GM23338 (cell line): ENCODE results near the gene CEBPZOS. TPM values are rescaled to one million over a fixed set of nuclear protein-coding genes. Genes with fewer than 3 reads are reported as not detected.

Source experiments
- ATAC-seq: fragments of 200-7000 bp; cut with Tn5 transposase; 3 replicates; pipeline ENCODE4 v1.9.1; 2020
- DNase-seq: peaks from one replicate; pipeline ENCODE4 v3.0.0-alpha.2; 2015; ENCODE audit warnings: low spot score
- H2AFZ ChIP-seq: fragments of 200-600 bp; sonication (generic); 2 replicates; pipeline ENCODE4 v1.8.0; 2016; ENCODE audit warnings: antibody characterized with exemption, mild to moderate bottlenecking, moderate library complexity
- H3F3A ChIP-seq: fragments of 200-600 bp; sonication (generic); replicated peaks from 2 replicates; pipeline ENCODE4 v1.8.0; 2017; ENCODE audit warnings: antibody characterized with exemption, mixed run types, low read depth
- H3K27ac ChIP-seq: fragments of 200-600 bp; sonication (generic); 2 replicates; pipeline ENCODE4 v1.6.1; 2016; ENCODE audit warnings: low read depth
- H3K27me3 ChIP-seq: fragments of 200-600 bp; sonication (generic); 2 replicates; pipeline ENCODE4 v1.8.0; 2016; ENCODE audit warnings: mild to moderate bottlenecking, mixed run types, moderate library complexity; ENCODE audit not compliant: insufficient read depth
- H3K36me3 ChIP-seq: fragments of 200-600 bp; sonication (generic); 2 replicates; pipeline ENCODE4 v1.8.0; 2016; ENCODE audit warnings: mild to moderate bottlenecking; ENCODE audit not compliant: insufficient read depth
- H3K4me1 ChIP-seq: fragments of 200-600 bp; sonication (generic); 2 replicates; pipeline ENCODE4 v1.8.0; 2016; ENCODE audit warnings: mild to moderate bottlenecking, moderate library complexity; ENCODE audit not compliant: insufficient read depth
- H3K4me2 ChIP-seq: fragments of 200-600 bp; sonication (generic); 2 replicates; pipeline ENCODE4 v1.7.1; 2017; ENCODE audit warnings: mixed run types
- H3K4me3 ChIP-seq: fragments of 200-600 bp; sonication (generic); 2 replicates; pipeline ENCODE4 v1.6.1; 2016; ENCODE audit warnings: mixed run types
- H3K79me2 ChIP-seq: fragments of 200-600 bp; sonication (generic); replicated peaks from 2 replicates; pipeline ENCODE4 v1.8.0; 2017; ENCODE audit warnings: mild to moderate bottlenecking; ENCODE audit not compliant: insufficient read depth
- H3K9me2 ChIP-seq: fragments of 200-600 bp; sonication (generic); 2 replicates; pipeline ENCODE4 v1.8.0; 2017; ENCODE audit not compliant: insufficient read depth
- H4K20me1 ChIP-seq: fragments of 200-600 bp; sonication (generic); replicated peaks from 2 replicates; pipeline ENCODE4 v1.8.0; 2017; ENCODE audit warnings: mild to moderate bottlenecking; ENCODE audit not compliant: insufficient read depth
- H3K27ac Mint-ChIP-seq: 2 replicates; pipeline ENCODE4 v1.8.0; 2020; ENCODE audit warnings: inconsistent platforms, mild to moderate bottlenecking, moderate library complexity, mixed read lengths
- H3K27me3 Mint-ChIP-seq: 3 replicates; pipeline ENCODE4 v1.8.0; 2022; ENCODE audit warnings: low read depth, mild to moderate bottlenecking, moderate library complexity, mixed read lengths, inconsistent platforms; ENCODE audit not compliant: insufficient read depth, poor library complexity
- H3K36me3 Mint-ChIP-seq: 3 replicates; pipeline ENCODE4 v1.8.0; 2021; ENCODE audit warnings: low read depth, mild to moderate bottlenecking, inconsistent platforms, moderate library complexity, mixed read lengths
- H3K4me1 Mint-ChIP-seq: 3 replicates; pipeline ENCODE4 v1.8.0; 2020; ENCODE audit warnings: mild to moderate bottlenecking, inconsistent platforms, mixed read lengths
- H3K4me3 Mint-ChIP-seq: 3 replicates; pipeline ENCODE4 v1.8.0; 2021; ENCODE audit warnings: moderate library complexity, mild to moderate bottlenecking, inconsistent platforms, mixed read lengths
- H3K9me3 Mint-ChIP-seq: 3 replicates; pipeline ENCODE4 v1.8.0; 2020; ENCODE audit warnings: moderate library complexity, mild to moderate bottlenecking, inconsistent platforms, mixed read lengths
- EZH2 ChIP-seq: fragments of 200-600 bp; sonication (generic); IDR thresholded peaks from one replicate; pipeline ENCODE4 v1.8.0; 2017; ENCODE audit warnings: antibody characterized with exemption, mild to moderate bottlenecking, low read depth; ENCODE audit not compliant: unreplicated experiment
- EZH2phosphoT487 ChIP-seq: fragments of 200-600 bp; sonication (generic); IDR thresholded peaks from one replicate; pipeline ENCODE4 v1.8.1; 2018; ENCODE audit warnings: antibody characterized with exemption; ENCODE audit not compliant: unreplicated experiment
- JUNB ChIP-seq: IDR thresholded peaks from one replicate; pipeline ENCODE4 v1.6.1; 2016; ENCODE audit warnings: antibody characterized with exemption; ENCODE audit not compliant: unreplicated experiment
- NANOG ChIP-seq: IDR thresholded peaks from 2 replicates; pipeline ENCODE4 v1.6.1; 2016; ENCODE audit warnings: antibody characterized with exemption, borderline replicate concordance
- REST ChIP-seq: IDR thresholded peaks from one replicate; pipeline ENCODE4 v1.6.1; 2018; ENCODE audit warnings: antibody characterized with exemption; ENCODE audit not compliant: unreplicated experiment
- STAT1 ChIP-seq: IDR thresholded peaks from one replicate; pipeline ENCODE4 v1.6.1; 2016; ENCODE audit warnings: antibody characterized with exemption; ENCODE audit not compliant: unreplicated experiment
- ZNF331 ChIP-seq: fragments of 250-450 bp; sonication (Bioruptor Pico); IDR thresholded peaks from 2 replicates; pipeline ENCODE4 v1.5.0; 2020; ENCODE audit warnings: low read depth, mild to moderate bottlenecking, moderate library complexity
- ZNF462 ChIP-seq: fragments of 250-450 bp; sonication (Bioruptor Pico); IDR thresholded peaks from 2 replicates; pipeline ENCODE4 v1.5.0; 2020; ENCODE audit warnings: mild to moderate bottlenecking, moderate library complexity
- polyA plus RNA-seq: library from polyadenylated mRNA; unstranded; fragments of >200 nt; fragmentation: Nextera tagmentation; extraction: Ambion mirVana; gene quantifications from 2 replicates; pipeline ENCODE4 v1.2.1, GENCODE V29; 2016
- total RNA-seq: library from RNA; depleted of rRNA; stranded (reverse); fragments of >200 nt; shearing (Covaris generic); gene quantifications from 2 replicates; pipeline ENCODE4 v1.2.3, GENCODE V29; 2014
- TF ChIP-seq, protein P1 (sequence below): IDR thresholded peaks from 2 replicates; pipeline ENCODE4 v1.6.1; 2016; ENCODE audit warnings: antibody characterized with exemption

CEBPZOS gene
- total and polyA plus RNA-seq, 2 experiments from 2014 or later: 83.6 to 191 TPM

GRCh38 chr2:37244017-37244416, 47.7 kb downstream of the CEBPZOS start:
- Mint-ChIP-seq H3K27ac (no peak overlapping the region), H3K27me3 (peaks cover 2% of the 10 kb centered on the region), H3K9me3 (no peaks in the 10 kb centered on the region), H3K4me1 (no peaks in the 10 kb centered on the region), H3K4me3 (no peak overlapping the region), H3K36me3 (peaks cover 88% of the 10 kb centered on the region)
- Histone ChIP-seq H3K9me2 (no peaks in the 10 kb centered on the region), H3K4me2 (no peak overlapping the region), H3K36me3 (peaks cover 87% of the 10 kb centered on the region), H3K27me3 (no peaks in the 10 kb centered on the region), H2AFZ (no peak overlapping the region), H3K27ac (peak overlapping the region; percentile 58; the same call in 1 of the 2 replicates), H3K4me3 (no peak overlapping the region), H3F3A (peaks cover 10% of the 10 kb centered on the region), H3K79me2 (peaks cover 6% of the 10 kb centered on the region; the same call in 1 of the 2 replicates), H4K20me1 (peaks cover 4% of the 10 kb centered on the region; the same call in 1 of the 2 replicates), H3K4me1 (no peaks in the 10 kb centered on the region)
- no peak for TF ChIP-seq EZH2phosphoT487
- TF ChIP-seq JUNB: no peak
- no peak for TF ChIP-seq REST
- TF ChIP-seq ZNF331 (CRISPR knock-in tag): no peak
- TF ChIP-seq, protein P1, sequence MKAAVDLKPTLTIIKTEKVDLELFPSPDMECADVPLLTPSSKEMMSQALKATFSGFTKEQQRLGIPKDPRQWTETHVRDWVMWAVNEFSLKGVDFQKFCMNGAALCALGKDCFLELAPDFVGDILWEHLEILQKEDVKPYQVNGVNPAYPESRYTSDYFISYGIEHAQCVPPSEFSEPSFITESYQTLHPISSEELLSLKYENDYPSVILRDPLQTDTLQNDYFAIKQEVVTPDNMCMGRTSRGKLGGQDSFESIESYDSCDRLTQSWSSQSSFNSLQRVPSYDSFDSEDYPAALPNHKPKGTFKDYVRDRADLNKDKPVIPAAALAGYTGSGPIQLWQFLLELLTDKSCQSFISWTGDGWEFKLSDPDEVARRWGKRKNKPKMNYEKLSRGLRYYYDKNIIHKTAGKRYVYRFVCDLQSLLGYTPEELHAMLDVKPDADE: no peak
- DNase-seq (no peak), ATAC-seq (no peak)

- Mint-ChIP-seq H3K4me1 (no peaks in the 10 kb centered on the region), H3K9me3 (no peaks in the 10 kb centered on the region), H3K27me3 (peaks cover 2% of the 10 kb centered on the region), H3K4me3 (no peak overlapping the region), H3K27ac (no peak overlapping the region), H3K36me3 (peaks cover 89% of the 10 kb centered on the region)
- no peaks in the 10 kb centered on the region for H3K9me2 ChIP-seq
- peaks cover 83% of the 10 kb centered on the region for H3K36me3 ChIP-seq
- H3K79me2 ChIP-seq: peaks cover 5% of the 10 kb centered on the region; the same call in 1 of the 2 replicates
- peaks cover 11% of the 10 kb centered on the region for H3F3A ChIP-seq
- DNase-seq (no peak), ATAC-seq (no peak)
- peaks cover 5% of the 10 kb centered on the region; the same call in 1 of the 2 replicates for H4K20me1 ChIP-seq
- H3K4me3 ChIP-seq: no peak overlapping the region
- H3K27me3 ChIP-seq: no peaks in the 10 kb centered on the region
- H2AFZ ChIP-seq: no peak overlapping the region
- H3K4me1 ChIP-seq: no peaks in the 10 kb centered on the region
- no peak overlapping the region for H3K27ac ChIP-seq
- H3K4me2 ChIP-seq: no peak overlapping the region
- TF ChIP-seq STAT1 (no peak), NANOG (no peak), ZNF462 (CRISPR knock-in tag) (no peak), ZNF331 (CRISPR knock-in tag) (no peak), EZH2 (no peak), JUNB (no peak)
- TF ChIP-seq, protein P1: no peak
Measured at GRCh38 chr2:37244755-37245154, 48.5 kb downstream of the CEBPZOS start.
